Measurements from ENCODE around the gene BLM. TPM values are rescaled to one million over a fixed set of nuclear protein-coding genes. Genes with fewer than 3 reads are reported as not detected.
A peak's percentile ranks its signal among the peaks of the same experiment; 100 is the strongest.

Gene BLM
- total RNA-seq, 2 donors from 2014 or later: 29.6 to 34.9 TPM

DNA sequence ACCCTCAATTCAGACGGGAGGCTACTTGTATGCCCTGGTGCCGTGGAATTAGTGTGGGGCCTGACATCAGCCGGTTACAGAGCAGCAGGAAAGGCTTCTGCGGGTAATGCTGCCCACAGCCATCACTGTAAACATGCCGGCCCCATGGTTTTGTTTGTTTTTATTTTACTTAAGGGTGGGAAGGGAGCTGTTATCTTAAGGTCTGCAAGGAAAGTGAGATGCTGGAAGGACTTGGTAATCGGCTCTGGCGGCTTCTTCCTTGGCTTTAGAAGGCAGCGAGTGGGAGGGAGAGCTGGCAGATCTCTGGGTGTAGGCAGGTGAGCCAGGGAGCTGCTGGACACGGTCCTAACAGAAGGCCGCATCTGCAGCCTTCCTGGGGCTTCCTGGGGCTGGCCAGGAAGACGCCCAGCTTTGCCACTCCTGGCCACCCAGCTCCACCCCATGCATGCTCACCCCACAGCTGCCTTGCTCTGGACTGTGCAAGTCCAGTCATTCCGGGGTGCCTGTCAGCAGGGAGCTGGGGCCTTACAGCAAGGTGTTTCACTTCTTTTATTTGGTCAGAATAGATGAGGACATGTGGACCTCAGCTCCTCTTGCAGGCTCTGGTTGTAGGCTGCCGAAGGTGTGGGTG lies 97.2 kb downstream of the BLM start:
- H3K4me3 ChIP-seq (ENCODE audit: low read length): no peak overlapping the region
- H3K9me3 ChIP-seq (ENCODE audit: control insufficient read depth, low read length): no peaks in the 10 kb centered on the region
- DNase-seq: no peak
- no peak overlapping the region for H3K4me3 Mint-ChIP-seq
- peak overlapping the region; percentile 81 for H3K27ac Mint-ChIP-seq
- 79 to 81% methylated on average over 8 to 13 of the region's 13 CpGs for WGBS, 2 experiments (ENCODE audit: insufficient coverage in 1 of 2, insufficient read length in 1 of 2)
- H3K4me1 Mint-ChIP-seq: peaks cover 31% of the 10 kb centered on the region
- H3K27ac ChIP-seq (ENCODE audit: low read depth, low read length): no peak overlapping the region
- H3K9me3 Mint-ChIP-seq: no peaks in the 10 kb centered on the region
- no peak overlapping the region for H3K9ac ChIP-seq (ENCODE audit: extremely low read depth, low read length, poor library complexity, severe bottlenecking)
- H3K27me3 Mint-ChIP-seq (ENCODE audit: insufficient read depth): no peaks in the 10 kb centered on the region
- peaks cover 33% of the 10 kb centered on the region for H3K36me3 ChIP-seq (ENCODE audit: control insufficient read depth, insufficient read depth, low read length)
- H3K27me3 ChIP-seq (ENCODE audit: control insufficient read depth, insufficient read depth, low read length, poor library complexity, severe bottlenecking): no peaks in the 10 kb centered on the region
- peaks cover 11% of the 10 kb centered on the region for H3K4me1 ChIP-seq (ENCODE audit: control insufficient read depth, insufficient read depth, low read length)
- TF ChIP-seq, protein P1, sequence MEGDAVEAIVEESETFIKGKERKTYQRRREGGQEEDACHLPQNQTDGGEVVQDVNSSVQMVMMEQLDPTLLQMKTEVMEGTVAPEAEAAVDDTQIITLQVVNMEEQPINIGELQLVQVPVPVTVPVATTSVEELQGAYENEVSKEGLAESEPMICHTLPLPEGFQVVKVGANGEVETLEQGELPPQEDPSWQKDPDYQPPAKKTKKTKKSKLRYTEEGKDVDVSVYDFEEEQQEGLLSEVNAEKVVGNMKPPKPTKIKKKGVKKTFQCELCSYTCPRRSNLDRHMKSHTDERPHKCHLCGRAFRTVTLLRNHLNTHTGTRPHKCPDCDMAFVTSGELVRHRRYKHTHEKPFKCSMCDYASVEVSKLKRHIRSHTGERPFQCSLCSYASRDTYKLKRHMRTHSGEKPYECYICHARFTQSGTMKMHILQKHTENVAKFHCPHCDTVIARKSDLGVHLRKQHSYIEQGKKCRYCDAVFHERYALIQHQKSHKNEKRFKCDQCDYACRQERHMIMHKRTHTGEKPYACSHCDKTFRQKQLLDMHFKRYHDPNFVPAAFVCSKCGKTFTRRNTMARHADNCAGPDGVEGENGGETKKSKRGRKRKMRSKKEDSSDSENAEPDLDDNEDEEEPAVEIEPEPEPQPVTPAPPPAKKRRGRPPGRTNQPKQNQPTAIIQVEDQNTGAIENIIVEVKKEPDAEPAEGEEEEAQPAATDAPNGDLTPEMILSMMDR (conservative IDR thresholded peaks at IDR 0.05): no peak
- H3K36me3 Mint-ChIP-seq (ENCODE audit: low read depth): peaks cover 32% of the 10 kb centered on the region

- Mint-ChIP-seq H3K27me3 (ENCODE audit: insufficient read depth) (no peaks in the 10 kb centered on the region), H3K27ac (no peak overlapping the region), H3K4me1 (peaks cover 31% of the 10 kb centered on the region)
These were observed 99.4 kb downstream of the BLM start for GRCh38 chr15:90816401-90817116.

GRCh38 chr15:90817117-90818057 lies 100.2 kb downstream of the BLM start:
- WGBS, 2 experiments (ENCODE audit: insufficient coverage in 1 of 2, insufficient read length in 1 of 2): 81 to 91% methylated on average over 8 to 14 of the region's 14 CpGs
- H3K9me3 ChIP-seq (ENCODE audit: control insufficient read depth, low read length): no peaks in the 10 kb centered on the region
- no peak overlapping the region for H3K4me3 ChIP-seq (ENCODE audit: low read length)
- no peak overlapping the region for H3K27ac Mint-ChIP-seq
- no peak overlapping the region for H3K27ac ChIP-seq (ENCODE audit: low read depth, low read length)
- H3K36me3 Mint-ChIP-seq (ENCODE audit: low read depth): peaks cover 13% of the 10 kb centered on the region
- H3K4me3 Mint-ChIP-seq: no peak overlapping the region
- H3K27me3 Mint-ChIP-seq (ENCODE audit: insufficient read depth): no peaks in the 10 kb centered on the region
- peaks cover 11% of the 10 kb centered on the region for H3K4me1 ChIP-seq (ENCODE audit: control insufficient read depth, insufficient read depth, low read length)
- no peaks in the 10 kb centered on the region for H3K27me3 ChIP-seq (ENCODE audit: control insufficient read depth, insufficient read depth, low read length, poor library complexity, severe bottlenecking)
- H3K9me3 Mint-ChIP-seq: no peaks in the 10 kb centered on the region
- no peak overlapping the region for H3K9ac ChIP-seq (ENCODE audit: extremely low read depth, low read length, poor library complexity, severe bottlenecking)
- H3K4me1 Mint-ChIP-seq: peaks cover 31% of the 10 kb centered on the region
- DNase-seq: peak; percentile 70
- TF ChIP-seq, protein P1 (conservative IDR thresholded peaks at IDR 0.05): no peak
- peaks cover 15% of the 10 kb centered on the region for H3K36me3 ChIP-seq (ENCODE audit: control insufficient read depth, insufficient read depth, low read length)

More at GRCh38 chr15:90816401-90817116, 99.4 kb downstream of the BLM start:
- WGBS, 2 experiments (ENCODE audit: insufficient coverage in 1 of 2, insufficient read length in 1 of 2): 93 to 94% methylated on average over 10 to 15 of the region's 15 CpGs
- Histone ChIP-seq H3K4me3 (ENCODE audit: low read length) (no peak overlapping the region), H3K36me3 (ENCODE audit: control insufficient read depth, insufficient read depth, low read length) (peaks cover 23% of the 10 kb centered on the region), H3K9ac (ENCODE audit: extremely low read depth, low read length, poor library complexity, severe bottlenecking) (no peak overlapping the region), H3K9me3 (ENCODE audit: control insufficient read depth, low read length) (no peaks in the 10 kb centered on the region), H3K27me3 (ENCODE audit: control insufficient read depth, insufficient read depth, low read length, poor library complexity, severe bottlenecking) (no peaks in the 10 kb centered on the region), H3K4me1 (ENCODE audit: control insufficient read depth, insufficient read depth, low read length) (peaks cover 11% of the 10 kb centered on the region), H3K27ac (ENCODE audit: low read depth, low read length) (no peak overlapping the region)
- Mint-ChIP-seq H3K9me3 (no peaks in the 10 kb centered on the region), H3K4me3 (no peak overlapping the region), H3K36me3 (ENCODE audit: low read depth) (peaks cover 22% of the 10 kb centered on the region)
- TF ChIP-seq, protein P1 (conservative IDR thresholded peaks at IDR 0.05): no peak
- no peak for DNase-seq

Measured in endodermal cell (in vitro differentiated cells).